SK-N-SH (cell line): ENCODE data around the gene LRRC75A. TPM values are rescaled to one million over a fixed set of nuclear protein-coding genes. Genes with fewer than 3 reads are reported as not detected.

Experiments
- CTCF ChIA-PET: fragments of 300-600, 350-600 bp; formaldehyde crosslinking; extraction: SDS; loops from one replicate; lab custom pipeline; 2021; lab: Yijun Ruan, JAX
- POLR2A ChIA-PET: fragments of 350-600 bp; sonication (Branson Sonifier 250); formaldehyde crosslinking; extraction: SDS; loops from one replicate; lab custom pipeline; 2020; ENCODE audit warnings: antibody characterized with exemption, inconsistent platforms; lab: Yijun Ruan, JAX
- DNase-seq: peaks from one replicate; pipeline ENCODE4 v3.0.0; 2012
- H2AFZ ChIP-seq: fragments of 200-600 bp; sonication (generic); 2 replicates; pipeline ENCODE4 v1.8.1; 2016; ENCODE audit warnings: antibody characterized with exemption, mild to moderate bottlenecking, low read depth
- H3F3A ChIP-seq: fragments of 200-600 bp; sonication (generic); replicated peaks from 2 replicates; pipeline ENCODE3; 2016; ENCODE audit warnings: antibody characterized with exemption, mild to moderate bottlenecking; ENCODE audit not compliant: insufficient read depth
- H3K27ac ChIP-seq, 2 experiments: fragments of 200-500 bp in 1 of 2; fragments of 200-600 bp in 1 of 2; sonication (Bioruptor generic) in 1 of 2; sonication (generic), shearing (Covaris generic) in 1 of 2; 2 replicates each; pipeline versions ENCODE4 v1.5.1 to v1.6.1; 2014 to 2016; ENCODE audit warnings: low read depth in 2 of 2, inconsistent platforms in 1 of 2, low read length in 1 of 2, mild to moderate bottlenecking in 1 of 2, mixed read lengths in 1 of 2
- H3K27me3 ChIP-seq: fragments of 200-600 bp; sonication (generic), shearing (Covaris generic); 2 replicates; pipeline ENCODE4 v1.6.1; 2016; ENCODE audit warnings: mixed run types; ENCODE audit not compliant: insufficient read depth
- H3K36me3 ChIP-seq, 2 experiments: fragments of 200-500 bp in 1 of 2; fragments of 200-600 bp in 1 of 2; sonication (Bioruptor generic) in 1 of 2; sonication (generic) in 1 of 2; replicated peaks in 1 of 2; 2 replicates each; pipeline versions ENCODE3 to v1.5.1; 2014 to 2016; ENCODE audit warnings: low read length in 1 of 2, mild to moderate bottlenecking in 1 of 2; ENCODE audit not compliant: insufficient read depth in 2 of 2, control insufficient read depth in 1 of 2
- H3K4me1 ChIP-seq, 2 experiments: fragments of 200-500 bp in 1 of 2; fragments of 200-600 bp in 1 of 2; sonication (Bioruptor generic) in 1 of 2; sonication (generic), shearing (Covaris generic) in 1 of 2; 2 replicates each; pipeline versions ENCODE4 v1.5.1 to v1.6.1; 2014 to 2016; ENCODE audit warnings: low read depth in 1 of 2, low read length in 1 of 2, mixed run types in 1 of 2; ENCODE audit not compliant: insufficient read depth in 2 of 2, control insufficient read depth in 1 of 2
- H3K4me2 ChIP-seq: fragments of 200-600 bp; sonication (generic), shearing (Covaris generic); 2 replicates; pipeline ENCODE4 v1.6.1; 2017; ENCODE audit warnings: mixed run types
- H3K4me3 ChIP-seq, 2 experiments: fragments of 200-500 bp in 1 of 2; fragments of 200-600 bp in 1 of 2; sonication (Bioruptor generic) in 1 of 2; sonication (generic), shearing (Covaris generic) in 1 of 2; 2 replicates each; pipeline versions ENCODE4 v1.5.1 to v1.8.1; 2014 to 2016; ENCODE audit warnings: low read depth in 2 of 2, inconsistent platforms in 1 of 2, low read length in 1 of 2, mild to moderate bottlenecking in 1 of 2, mixed read lengths in 1 of 2, moderate library complexity in 1 of 2
- H3K79me2 ChIP-seq: fragments of 200-600 bp; sonication (generic); 2 replicates; pipeline ENCODE4 v1.8.1; 2017; ENCODE audit warnings: mild to moderate bottlenecking; ENCODE audit not compliant: insufficient read depth
- H3K9ac ChIP-seq: fragments of 200-600 bp; sonication (generic); 2 replicates; pipeline ENCODE4 v1.6.1; 2017; ENCODE audit warnings: mixed run types
- H3K9me2 ChIP-seq: fragments of 200-600 bp; sonication (generic); 2 replicates; pipeline ENCODE4 v1.6.1; 2017; ENCODE audit warnings: mixed run types
- H3K9me3 ChIP-seq: fragments of 200-600 bp; sonication (generic); 2 replicates; pipeline ENCODE4 v1.6.1; 2017; ENCODE audit warnings: mixed run types, mild to moderate bottlenecking, moderate library complexity
- H4K20me1 ChIP-seq: fragments of 200-600 bp; sonication (generic); 2 replicates; pipeline ENCODE4 v1.6.1; 2017; ENCODE audit warnings: mild to moderate bottlenecking, mixed run types; ENCODE audit not compliant: insufficient read depth
- ELF1 ChIP-seq: IDR thresholded peaks from 2 replicates; pipeline ENCODE4 v1.4.0; 2012
- EZH2phosphoT487 ChIP-seq: fragments of 200-600 bp; sonication (generic); IDR thresholded peaks from 2 replicates; pipeline ENCODE4 v1.6.1; 2017; ENCODE audit warnings: low read depth, mixed run types, mild to moderate bottlenecking, antibody characterized with exemption, moderate library complexity, borderline replicate concordance
- FOSL2 ChIP-seq: IDR thresholded peaks from 2 replicates; pipeline ENCODE4 v1.4.0; 2012; ENCODE audit warnings: low read depth, mild to moderate bottlenecking, moderate library complexity, borderline replicate concordance
- FOXJ3 ChIP-seq: sonication (generic); formaldehyde crosslinking; IDR thresholded peaks from 2 replicates; pipeline ENCODE4 v1.5.1; 2020; ENCODE audit warnings: mild to moderate bottlenecking, missing genetic modification reagents
- FOXM1 ChIP-seq: IDR thresholded peaks from 2 replicates; pipeline ENCODE4 v1.4.0; 2012; ENCODE audit warnings: low read depth, mild to moderate bottlenecking
- GATA2 ChIP-seq: sonication (generic); formaldehyde crosslinking; IDR thresholded peaks from 2 replicates; pipeline ENCODE4 v1.5.0; 2020; ENCODE audit warnings: mild to moderate bottlenecking, missing genetic modification reagents
- MXI1 ChIP-seq: IDR thresholded peaks from 2 replicates; pipeline ENCODE4 v1.6.1; 2012; ENCODE audit warnings: mild to moderate bottlenecking, low read depth, low read length, improper control_type of control experiment
- NFIC ChIP-seq: IDR thresholded peaks from 2 replicates; pipeline ENCODE4 v1.4.0; 2012; ENCODE audit warnings: borderline replicate concordance
- NRF1 ChIP-seq: IDR thresholded peaks from 2 replicates; pipeline ENCODE4 v1.6.1; 2012; ENCODE audit warnings: low read depth, mild to moderate bottlenecking, low read length
- RCOR1 ChIP-seq: fragments of 150-350 bp; IDR thresholded peaks from 2 replicates; pipeline ENCODE4 v1.6.1; 2017; ENCODE audit warnings: antibody characterized with exemption, low read length
- SMC3 ChIP-seq: IDR thresholded peaks from 2 replicates; pipeline ENCODE4 v1.6.1; 2012; ENCODE audit warnings: low read depth, low read length, improper control_type of control experiment
- TAF1 ChIP-seq: IDR thresholded peaks from 2 replicates; pipeline ENCODE4 v1.6.1; 2012; ENCODE audit warnings: low read depth, mild to moderate bottlenecking, low read length, moderate library complexity, borderline replicate concordance
- TCF12 ChIP-seq: IDR thresholded peaks from 2 replicates; pipeline ENCODE4 v1.4.0; 2012
- TEAD4 ChIP-seq: IDR thresholded peaks from 2 replicates; pipeline ENCODE4 v1.4.0; 2012; ENCODE audit warnings: mild to moderate bottlenecking, borderline replicate concordance; ENCODE audit not compliant: insufficient read depth
- USF1 ChIP-seq: IDR thresholded peaks from 2 replicates; pipeline ENCODE4 v1.4.0; 2012; ENCODE audit warnings: low read depth, borderline replicate concordance
- YY1 ChIP-seq: IDR thresholded peaks from 2 replicates; pipeline ENCODE4 v1.4.0; 2012; ENCODE audit warnings: low read depth, mild to moderate bottlenecking
- WGBS: methylation state at CpG from one replicate; pipeline ENCODE4 v1.1.6; 2017; ENCODE audit warnings: low lambda C conversion rate; 5-methylcytosine and 5-hydroxymethylcytosine counted together
- polyA plus RNA-seq, 3 experiments: library from polyadenylated mRNA; depleted of rRNA; stranded (reverse); fragments of >200 nt; gene quantifications; 2 replicates each; pipeline ENCODE4 v1.2.3, GENCODE V29; 2012
- TF ChIP-seq, protein P1 (sequence below): fragments of 150-350 bp; IDR thresholded peaks from 2 replicates; pipeline ENCODE4 v1.6.1; 2016; ENCODE audit warnings: mild to moderate bottlenecking, low read depth, low read length
- TF ChIP-seq, protein P2 (sequence below): fragments of 200-600 bp; sonication (generic); IDR thresholded peaks from 2 replicates; pipeline ENCODE4 v1.6.1; 2017; ENCODE audit warnings: antibody characterized with exemption, mild to moderate bottlenecking, moderate library complexity
- TF ChIP-seq, protein P3 (sequence below): fragments of 150-350 bp; IDR thresholded peaks from 2 replicates; pipeline ENCODE4 v1.6.1; 2017; ENCODE audit warnings: antibody characterized with exemption, low read length, low read depth, borderline replicate concordance
- TF ChIP-seq, protein P4 (sequence below): IDR thresholded peaks from 2 replicates; pipeline ENCODE4 v1.4.0; 2012; ENCODE audit warnings: low read depth, borderline replicate concordance
- TF ChIP-seq, protein P5 (sequence below): IDR thresholded peaks from 2 replicates; pipeline ENCODE4; 2012

LRRC75A gene
- polyA plus RNA-seq, 1 of the 3 experiments (the other 2 are of a cell fraction) = 1.2 TPM

- H3K4me1 ChIP-seq = peaks cover 0 to 12% of the 10 kb centered on the region in 2 experiments; a peak in 2 of 4 replicates
- H3F3A ChIP-seq = no peaks in the 10 kb centered on the region
- CTCF ChIA-PET = interaction anchor here (0.6 kb wide), 2 partner anchors 9 to 54 kb away, joined by 3 to 4 read pairs; no protein-coding TSS in a partner anchor
- no peak overlapping the region for H2AFZ ChIP-seq
- peak overlapping the region in 1 of 2 experiments; percentile 39; a peak in 1 of 4 replicates for H3K27ac ChIP-seq
- no peaks in the 10 kb centered on the region for H3K36me3 ChIP-seq
- H3K9ac ChIP-seq = no peak overlapping the region
- H3K9me3 ChIP-seq = no peaks in the 10 kb centered on the region
- no peaks in the 10 kb centered on the region for H4K20me1 ChIP-seq
- peak; percentile 61 for DNase-seq
- POLR2A ChIA-PET = interaction anchor here (1.0 kb wide), 1 partner anchor 40 kb away, joined by 3 read pairs; no protein-coding TSS in a partner anchor
- no peaks in the 10 kb centered on the region for H3K9me2 ChIP-seq
- H3K4me3 ChIP-seq = no peak overlapping the region
- 41% methylated on average over 9 of the region's 9 CpGs for WGBS
- H3K79me2 ChIP-seq = no peaks in the 10 kb centered on the region
- H3K4me2 ChIP-seq = no peak overlapping the region
- no peaks in the 10 kb centered on the region for H3K27me3 ChIP-seq
- TF ChIP-seq TCF12 (peak; percentile 47), TEAD4 (no peak), USF1 (no peak), ELF1 (no peak), EZH2phosphoT487 (no peak), FOSL2 (peak; percentile 19; the same call in 1 of the 2 replicates), RCOR1 (peak; percentile 95), MXI1 (no peak), TAF1 (no peak), FOXJ3 (CRISPR knock-in tag) (no peak), FOXM1 (no peak), GATA2 (CRISPR knock-in tag) (peak; percentile 92), SMC3 (no peak), NRF1 (no peak), NFIC (no peak), YY1 (no peak)
- TF ChIP-seq, protein P1, sequence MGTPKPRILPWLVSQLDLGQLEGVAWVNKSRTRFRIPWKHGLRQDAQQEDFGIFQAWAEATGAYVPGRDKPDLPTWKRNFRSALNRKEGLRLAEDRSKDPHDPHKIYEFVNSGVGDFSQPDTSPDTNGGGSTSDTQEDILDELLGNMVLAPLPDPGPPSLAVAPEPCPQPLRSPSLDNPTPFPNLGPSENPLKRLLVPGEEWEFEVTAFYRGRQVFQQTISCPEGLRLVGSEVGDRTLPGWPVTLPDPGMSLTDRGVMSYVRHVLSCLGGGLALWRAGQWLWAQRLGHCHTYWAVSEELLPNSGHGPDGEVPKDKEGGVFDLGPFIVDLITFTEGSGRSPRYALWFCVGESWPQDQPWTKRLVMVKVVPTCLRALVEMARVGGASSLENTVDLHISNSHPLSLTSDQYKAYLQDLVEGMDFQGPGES = no peak
- TF ChIP-seq, protein P2, sequence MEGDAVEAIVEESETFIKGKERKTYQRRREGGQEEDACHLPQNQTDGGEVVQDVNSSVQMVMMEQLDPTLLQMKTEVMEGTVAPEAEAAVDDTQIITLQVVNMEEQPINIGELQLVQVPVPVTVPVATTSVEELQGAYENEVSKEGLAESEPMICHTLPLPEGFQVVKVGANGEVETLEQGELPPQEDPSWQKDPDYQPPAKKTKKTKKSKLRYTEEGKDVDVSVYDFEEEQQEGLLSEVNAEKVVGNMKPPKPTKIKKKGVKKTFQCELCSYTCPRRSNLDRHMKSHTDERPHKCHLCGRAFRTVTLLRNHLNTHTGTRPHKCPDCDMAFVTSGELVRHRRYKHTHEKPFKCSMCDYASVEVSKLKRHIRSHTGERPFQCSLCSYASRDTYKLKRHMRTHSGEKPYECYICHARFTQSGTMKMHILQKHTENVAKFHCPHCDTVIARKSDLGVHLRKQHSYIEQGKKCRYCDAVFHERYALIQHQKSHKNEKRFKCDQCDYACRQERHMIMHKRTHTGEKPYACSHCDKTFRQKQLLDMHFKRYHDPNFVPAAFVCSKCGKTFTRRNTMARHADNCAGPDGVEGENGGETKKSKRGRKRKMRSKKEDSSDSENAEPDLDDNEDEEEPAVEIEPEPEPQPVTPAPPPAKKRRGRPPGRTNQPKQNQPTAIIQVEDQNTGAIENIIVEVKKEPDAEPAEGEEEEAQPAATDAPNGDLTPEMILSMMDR = no peak
- TF ChIP-seq, protein P3, sequence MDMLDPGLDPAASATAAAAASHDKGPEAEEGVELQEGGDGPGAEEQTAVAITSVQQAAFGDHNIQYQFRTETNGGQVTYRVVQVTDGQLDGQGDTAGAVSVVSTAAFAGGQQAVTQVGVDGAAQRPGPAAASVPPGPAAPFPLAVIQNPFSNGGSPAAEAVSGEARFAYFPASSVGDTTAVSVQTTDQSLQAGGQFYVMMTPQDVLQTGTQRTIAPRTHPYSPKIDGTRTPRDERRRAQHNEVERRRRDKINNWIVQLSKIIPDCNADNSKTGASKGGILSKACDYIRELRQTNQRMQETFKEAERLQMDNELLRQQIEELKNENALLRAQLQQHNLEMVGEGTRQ = no peak
- TF ChIP-seq, protein P4, sequence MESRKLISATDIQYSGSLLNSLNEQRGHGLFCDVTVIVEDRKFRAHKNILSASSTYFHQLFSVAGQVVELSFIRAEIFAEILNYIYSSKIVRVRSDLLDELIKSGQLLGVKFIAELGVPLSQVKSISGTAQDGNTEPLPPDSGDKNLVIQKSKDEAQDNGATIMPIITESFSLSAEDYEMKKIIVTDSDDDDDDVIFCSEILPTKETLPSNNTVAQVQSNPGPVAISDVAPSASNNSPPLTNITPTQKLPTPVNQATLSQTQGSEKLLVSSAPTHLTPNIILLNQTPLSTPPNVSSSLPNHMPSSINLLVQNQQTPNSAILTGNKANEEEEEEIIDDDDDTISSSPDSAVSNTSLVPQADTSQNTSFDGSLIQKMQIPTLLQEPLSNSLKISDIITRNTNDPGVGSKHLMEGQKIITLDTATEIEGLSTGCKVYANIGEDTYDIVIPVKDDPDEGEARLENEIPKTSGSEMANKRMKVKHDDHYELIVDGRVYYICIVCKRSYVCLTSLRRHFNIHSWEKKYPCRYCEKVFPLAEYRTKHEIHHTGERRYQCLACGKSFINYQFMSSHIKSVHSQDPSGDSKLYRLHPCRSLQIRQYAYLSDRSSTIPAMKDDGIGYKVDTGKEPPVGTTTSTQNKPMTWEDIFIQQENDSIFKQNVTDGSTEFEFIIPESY = no peak
- TF ChIP-seq, protein P5, sequence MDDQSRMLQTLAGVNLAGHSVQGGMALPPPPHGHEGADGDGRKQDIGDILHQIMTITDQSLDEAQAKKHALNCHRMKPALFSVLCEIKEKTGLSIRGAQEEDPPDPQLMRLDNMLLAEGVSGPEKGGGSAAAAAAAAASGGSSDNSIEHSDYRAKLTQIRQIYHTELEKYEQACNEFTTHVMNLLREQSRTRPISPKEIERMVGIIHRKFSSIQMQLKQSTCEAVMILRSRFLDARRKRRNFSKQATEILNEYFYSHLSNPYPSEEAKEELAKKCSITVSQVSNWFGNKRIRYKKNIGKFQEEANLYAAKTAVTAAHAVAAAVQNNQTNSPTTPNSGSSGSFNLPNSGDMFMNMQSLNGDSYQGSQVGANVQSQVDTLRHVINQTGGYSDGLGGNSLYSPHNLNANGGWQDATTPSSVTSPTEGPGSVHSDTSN = no peak
Measured at GRCh38 chr17:16398270-16399267, 93.4 kb downstream of the LRRC75A start.
